Caco-2 (cell line): ENCODE results near the gene POMGNT2. TPM values are rescaled to one million over a fixed set of nuclear protein-coding genes. Genes with fewer than 3 reads are reported as not detected.

Source experiments
- BruUV-seq: library from RNA; stranded (reverse); fragments of 400-500 nt; replicated peaks from 2 replicates; lab custom pipeline; 2021; lab: Mats Ljungman, UMichigan
- CTCF ChIA-PET: fragments of 300-600 bp; sonication (Branson Sonifier 250); formaldehyde crosslinking; loops from one replicate; lab custom pipeline; 2022; ENCODE audit warnings: antibody characterized with exemption; lab: Charles Lee
- POLR2A ChIA-PET: fragments of 300-600 bp; sonication (Branson Sonifier 250); formaldehyde crosslinking; loops from one replicate; lab custom pipeline; 2022; ENCODE audit warnings: antibody characterized with exemption; lab: Charles Lee
- DNase-seq, 2 experiments: peaks; one replicate each; pipeline versions ENCODE4 v3.0.0 to v3.0.0-alpha.2; 2020 to 2022
- H3K27me3 ChIP-seq: replicated peaks from 2 replicates; pipeline ENCODE4 v1.6.0; 2011; ENCODE audit warnings: low read length; ENCODE audit not compliant: control insufficient read depth, insufficient read depth
- H3K36me3 ChIP-seq: 2 replicates; pipeline ENCODE4 v1.5.1; 2011; ENCODE audit warnings: low read length; ENCODE audit not compliant: control insufficient read depth, insufficient read depth
- H3K4me1 ChIP-seq: fragments of 250-450 bp; sonication (Bioruptor Pico); 2 replicates; pipeline ENCODE4 v1.5.1; 2020; ENCODE audit warnings: mild to moderate bottlenecking
- H3K4me3 ChIP-seq: 2 replicates; pipeline ENCODE4 v1.5.1; 2011; ENCODE audit warnings: low read depth, mild to moderate bottlenecking, control low read depth, low read length
- H3K9me3 ChIP-seq: fragments of 250-450 bp; sonication (Bioruptor Pico); 2 replicates; pipeline ENCODE4 v1.5.1; 2020; ENCODE audit warnings: mild to moderate bottlenecking, moderate library complexity
- H3K27ac Mint-ChIP-seq: one replicate; pipeline ENCODE4 v1.8.0; 2022; ENCODE audit warnings: mixed read lengths; ENCODE audit not compliant: unreplicated experiment
- H3K27me3 Mint-ChIP-seq: one replicate; pipeline ENCODE4 v1.8.0; 2022; ENCODE audit warnings: mixed read lengths; ENCODE audit not compliant: insufficient read depth, unreplicated experiment
- H3K36me3 Mint-ChIP-seq: one replicate; pipeline ENCODE4 v1.8.0; 2022; ENCODE audit warnings: mild to moderate bottlenecking, mixed read lengths; ENCODE audit not compliant: insufficient read depth, unreplicated experiment
- H3K4me1 Mint-ChIP-seq: one replicate; pipeline ENCODE4 v1.8.0; 2022; ENCODE audit warnings: low read depth, mixed read lengths; ENCODE audit not compliant: unreplicated experiment
- H3K4me3 Mint-ChIP-seq: one replicate; pipeline ENCODE4 v1.8.0; 2022; ENCODE audit warnings: mild to moderate bottlenecking, moderate library complexity, mixed read lengths; ENCODE audit not compliant: unreplicated experiment
- H3K9me3 Mint-ChIP-seq: one replicate; pipeline ENCODE4 v1.8.0; 2022; ENCODE audit warnings: mixed read lengths; ENCODE audit not compliant: unreplicated experiment
- CTCF ChIP-seq, 2 experiments: fragments of 200-600 bp in 1 of 2; IDR thresholded peaks; 1 replicate in 1 of 2; 2 replicates in 1 of 2; pipeline versions ENCODE4 v1.5.1 to v1.8.0; 2011 to 2022; ENCODE audit warnings: antibody characterized with exemption in 1 of 2, control low read depth in 1 of 2, inconsistent platforms in 1 of 2, low read depth in 1 of 2, low read length in 1 of 2, mild to moderate bottlenecking in 1 of 2, moderate library complexity in 1 of 2; ENCODE audit not compliant: insufficient read depth in 1 of 2, severe bottlenecking in 1 of 2, unreplicated experiment in 1 of 2
- intact Hi-C: fragments of 100-400 bp; cut with micrococcal nuclease; formaldehyde crosslinking; loops from one replicate; pipeline ENCODE4 v1.10.0; 2022; ENCODE audit not compliant: unreplicated experiment
- total RNA-seq: library from RNA; stranded (reverse); gene quantifications from 2 replicates; pipeline ENCODE4 v1.2.3, GENCODE V29; 2022

Gene POMGNT2
- total RNA-seq, 1 experiment from 2014 or later = 10.1 TPM

DNA sequence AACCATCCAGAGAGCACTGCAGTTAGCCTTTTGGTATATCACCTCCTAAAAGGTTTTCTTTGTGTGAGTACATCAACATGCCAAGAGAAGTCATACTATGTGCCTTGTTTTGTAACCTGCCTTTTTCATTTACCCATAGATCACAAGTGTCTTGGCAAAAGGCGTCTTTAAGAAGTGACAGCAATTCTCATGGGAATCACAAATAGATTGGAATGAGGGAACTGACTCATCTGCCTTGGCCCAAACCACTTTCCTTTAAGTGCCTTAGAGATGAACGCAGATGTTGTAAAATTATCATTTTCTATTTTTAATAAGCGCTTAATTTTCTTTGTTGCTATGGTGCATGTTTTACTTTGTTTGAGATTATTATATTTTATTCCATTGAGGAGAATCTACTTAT is 20.7 kb upstream of the POMGNT2 start:
- ChIA-PET POLR2A (no interaction called here), CTCF (no interaction called here)
- Mint-ChIP-seq H3K4me1 (no peaks in the 10 kb centered on the region), H3K27ac (no peak overlapping the region), H3K36me3 (no peaks in the 10 kb centered on the region), H3K27me3 (peaks cover 21% of the 10 kb centered on the region), H3K4me3 (no peak overlapping the region), H3K9me3 (peaks cover 10% of the 10 kb centered on the region)
- peaks cover 5% of the 10 kb centered on the region; the same call in 1 of the 2 replicates for H3K9me3 ChIP-seq
- H3K4me3 ChIP-seq = no peak overlapping the region
- intact Hi-C loops = no loop called here
- no peaks in the 10 kb centered on the region for H3K36me3 ChIP-seq
- BruUV-seq = no TSS peak
- no peaks in the 10 kb centered on the region for H3K27me3 ChIP-seq
- no peaks in the 10 kb centered on the region for H3K4me1 ChIP-seq
- TF ChIP-seq CTCF (IDR thresholded peaks at IDR 0.05; ENCODE audit: insufficient read depth in 1 of 2, low read depth in 1 of 2, low read length in 1 of 2, severe bottlenecking in 1 of 2, unreplicated experiment in 1 of 2) = no peak
- DNase-seq = no peak

- ChIA-PET CTCF (no interaction called here), POLR2A (no interaction called here)
- intact Hi-C loops = no loop called here
- no peak for DNase-seq
- no TSS peak for BruUV-seq
- Histone ChIP-seq H3K27me3 (no peaks in the 10 kb centered on the region), H3K9me3 (peaks cover 5% of the 10 kb centered on the region; the same call in 1 of the 2 replicates), H3K4me1 (no peaks in the 10 kb centered on the region), H3K4me3 (no peak overlapping the region), H3K36me3 (no peaks in the 10 kb centered on the region)
- no peaks in the 10 kb centered on the region for H3K36me3 Mint-ChIP-seq
- no peak overlapping the region for H3K4me3 Mint-ChIP-seq
- H3K27ac Mint-ChIP-seq = no peak overlapping the region
- no peaks in the 10 kb centered on the region for H3K4me1 Mint-ChIP-seq
- no peak for TF ChIP-seq CTCF (IDR thresholded peaks at IDR 0.05; ENCODE audit: insufficient read depth in 1 of 2, low read depth in 1 of 2, low read length in 1 of 2, severe bottlenecking in 1 of 2, unreplicated experiment in 1 of 2)
- H3K9me3 Mint-ChIP-seq = peaks cover 10% of the 10 kb centered on the region
- peaks cover 22% of the 10 kb centered on the region for H3K27me3 Mint-ChIP-seq
Measured at GRCh38 chr3:43123895-43124294, 18.0 kb upstream of the POMGNT2 start.

GRCh38 chr3:43120937-43121336 is 15.1 kb upstream of the POMGNT2 start:
- no peak for DNase-seq
- CTCF ChIA-PET = no interaction called here
- TF ChIP-seq CTCF (IDR thresholded peaks at IDR 0.05; ENCODE audit: insufficient read depth in 1 of 2, low read depth in 1 of 2, low read length in 1 of 2, severe bottlenecking in 1 of 2, unreplicated experiment in 1 of 2) = no peak
- no peaks in the 10 kb centered on the region for H3K36me3 ChIP-seq
- BruUV-seq = no TSS peak
- H3K27me3 ChIP-seq = no peaks in the 10 kb centered on the region
- intact Hi-C loops = no loop called here
- POLR2A ChIA-PET = no interaction called here
- H3K27me3 Mint-ChIP-seq = peaks cover 26% of the 10 kb centered on the region
- H3K27ac Mint-ChIP-seq = no peak overlapping the region
- peaks cover 10% of the 10 kb centered on the region for H3K9me3 Mint-ChIP-seq
- no peak overlapping the region for H3K4me3 Mint-ChIP-seq
- no peak overlapping the region for H3K4me3 ChIP-seq
- H3K4me1 ChIP-seq = no peaks in the 10 kb centered on the region
- H3K9me3 ChIP-seq = peaks cover 5% of the 10 kb centered on the region; the same call in 1 of the 2 replicates
- no peaks in the 10 kb centered on the region for H3K36me3 Mint-ChIP-seq
- no peaks in the 10 kb centered on the region for H3K4me1 Mint-ChIP-seq
